ENCODE results near the gene LAD1. TPM values are rescaled to one million over a fixed set of nuclear protein-coding genes. Genes with fewer than 3 reads are reported as not detected.

The LAD1 gene
- total RNA-seq, 4 donors from 2014 or later: 0.26 to 4.8 (median 0.29) TPM; not detected in 1

- H3K9me3 ChIP-seq: no peaks in the 10 kb centered on the region
- TF ChIP-seq CTCF (IDR thresholded peaks at IDR 0.05) (no peak), POLR2A (IDR thresholded peaks at IDR 0.05) (no peak)
- intact Hi-C loops (cut with DNase I; ENCODE audit: low total_unique reads): no loop called here
- no peak overlapping the region for H3K27ac ChIP-seq
- no peaks in the 10 kb centered on the region for H3K27me3 ChIP-seq
- no peak for DNase-seq
- H3K4me1 ChIP-seq: no peaks in the 10 kb centered on the region
- no peak overlapping the region for H3K4me3 ChIP-seq
- H3K36me3 ChIP-seq: no peaks in the 10 kb centered on the region
These were observed 19.3 kb downstream of the LAD1 start for GRCh38 chr1:201379733-201380242.

- no peaks in the 10 kb centered on the region for H3K4me1 ChIP-seq
- H3K36me3 ChIP-seq: no peaks in the 10 kb centered on the region
- H3K4me3 ChIP-seq: no peak overlapping the region
- no peak overlapping the region for H3K27ac ChIP-seq
- intact Hi-C loops (cut with DNase I; ENCODE audit: low total_unique reads): no loop called here
- DNase-seq: no peak
- H3K9me3 ChIP-seq: no peaks in the 10 kb centered on the region
- TF ChIP-seq POLR2A (IDR thresholded peaks at IDR 0.05) (no peak), CTCF (IDR thresholded peaks at IDR 0.05) (no peak)
- H3K27me3 ChIP-seq: no peaks in the 10 kb centered on the region
These were observed 20.3 kb downstream of the LAD1 start for GRCh38 chr1:201378804-201379203.

GRCh38 chr1:201377611-201378092 is 21.5 kb downstream of the LAD1 start, which contains the start of gene TNNT2:
Gene TNNT2 (minus strand): TSS chr1:201377680. CDS start chr1:201373254, 4,426 bp downstream.
- Histone ChIP-seq H3K9me3 (no peaks in the 10 kb centered on the region), H3K4me1 (no peaks in the 10 kb centered on the region), H3K4me3 (no peak within 1 kb of the TSS), H3K36me3 (no peaks in the 10 kb centered on the region), H3K27ac (no peak within 1 kb of the TSS), H3K27me3 (no peaks in the 10 kb centered on the region)
- no peak for TF ChIP-seq POLR2A (IDR thresholded peaks at IDR 0.05)
- no peak for TF ChIP-seq CTCF (IDR thresholded peaks at IDR 0.05)
- no peak for DNase-seq
- intact Hi-C loops (cut with DNase I; ENCODE audit: low total_unique reads): no loop called here

- no peaks in the 10 kb centered on the region for H3K9me3 ChIP-seq
These were observed 22.4 kb downstream of the LAD1 start for GRCh38 chr1:201376464-201377374.

More at GRCh38 chr1:201376464-201377374, 22.4 kb downstream of the LAD1 start:
- no peak for TF ChIP-seq CTCF (IDR thresholded peaks at IDR 0.05)
- no peak for TF ChIP-seq POLR2A (IDR thresholded peaks at IDR 0.05)
- no peaks in the 10 kb centered on the region for H3K27me3 ChIP-seq
- H3K27ac ChIP-seq: no peak overlapping the region
- intact Hi-C loops (cut with DNase I; ENCODE audit: low total_unique reads): no loop called here
- H3K36me3 ChIP-seq: no peaks in the 10 kb centered on the region
- H3K4me3 ChIP-seq: no peak overlapping the region
- DNase-seq: no peak
- H3K4me1 ChIP-seq: no peaks in the 10 kb centered on the region
